ENCODE results near the gene PCDHGA1. TPM values are rescaled to one million over a fixed set of nuclear protein-coding genes. Genes with fewer than 3 reads are reported as not detected.

The PCDHGA1 gene
- polyA plus RNA-seq, 2 of the 4 experiments (the other 2 are of a cell fraction): 0.32 to 0.71 TPM

GRCh38 chr5:141557681-141558136 lies 227.4 kb downstream of the PCDHGA1 start:
- peak overlapping the region in 1 of 2 experiments; percentile 65; a peak in 2 of 6 replicates for H3K27ac ChIP-seq
- ChIA-PET CTCF (interaction anchor here (0.5 to 3.1 kb wide), 69 partner anchors 8 to 463 kb away, joined by 3 to 20 read pairs (median 5); partner anchors contain the start of genes DIAPH1, PCDHB11, PCDHB12 and PCDHB14), POLR2A (no interaction called here)
- no peaks in the 10 kb centered on the region for H3K4me1 ChIP-seq
- H3K9me3 ChIP-seq: no peaks in the 10 kb centered on the region
- 53% methylated on average over 11 of the region's 11 CpGs for WGBS (ENCODE audit: missing lambda C conversion rate)
- peak; percentile 31 to 83 for DNase-seq (ENCODE audit: low read depth in 1 of 2, low spot score in 1 of 2)
- H3K4me2 ChIP-seq: 0 out of 3 replicates have a peak overlapping the region, but pooled peaks have one; percentile 6
- TF ChIP-seq SREBF2 (IDR thresholded peaks at IDR 0.05) (no peak), RFX5 (IDR thresholded peaks at IDR 0.05) (no peak), BCL3 (IDR thresholded peaks at IDR 0.05) (no peak), POLR2A (IDR thresholded peaks at IDR 0.05; ENCODE audit: low read length) (no peak), CHD2 (IDR thresholded peaks at IDR 0.05; ENCODE audit: low read length, partially characterized antibody) (no peak), EHF (CRISPR knock-in tag; IDR thresholded peaks at IDR 0.05) (no peak), BHLHE40 (IDR thresholded peaks at IDR 0.05; ENCODE audit: low read depth, low read length) (no peak), ZFP36 (IDR thresholded peaks at IDR 0.05; ENCODE audit: borderline replicate concordance, partially characterized antibody) (no peak), USF2 (IDR thresholded peaks at IDR 0.05) (no peak), MYC (IDR thresholded peaks at IDR 0.05; ENCODE audit: borderline replicate concordance, low read length) (no peak), FOXS1 (CRISPR knock-in tag; IDR thresholded peaks at IDR 0.05) (no peak), TP53 (CRISPR knock-in tag; IDR thresholded peaks at IDR 0.05) (no peak), MAZ (IDR thresholded peaks at IDR 0.05; ENCODE audit: borderline replicate concordance, low read depth, low read length) (no peak), RCOR1 (IDR thresholded peaks at IDR 0.05; ENCODE audit: low read depth, low read length) (no peak), FOSL2 (IDR thresholded peaks at IDR 0.05) (no peak), FOSL2 (CRISPR knock-in tag; IDR thresholded peaks at IDR 0.05) (no peak), RAD21 (conservative IDR thresholded peaks at IDR 0.05 in 1 of 2, IDR thresholded peaks at IDR 0.05 in 1 of 2) (peak; percentile 81 to 85), FOSB (CRISPR knock-in tag; IDR thresholded peaks at IDR 0.05) (no peak), HEYL (CRISPR knock-in tag; IDR thresholded peaks at IDR 0.05) (no peak), CEBPB (IDR thresholded peaks at IDR 0.05) (no peak), CTCF (IDR thresholded peaks at IDR 0.05) (peak; percentile 78), JUN (IDR thresholded peaks at IDR 0.05) (no peak), SMC3 (IDR thresholded peaks at IDR 0.05) (peak; percentile 90)
- TF ChIP-seq, protein P1, sequence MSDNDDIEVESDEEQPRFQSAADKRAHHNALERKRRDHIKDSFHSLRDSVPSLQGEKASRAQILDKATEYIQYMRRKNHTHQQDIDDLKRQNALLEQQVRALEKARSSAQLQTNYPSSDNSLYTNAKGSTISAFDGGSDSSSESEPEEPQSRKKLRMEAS (IDR thresholded peaks at IDR 0.05): no peak
- TF ChIP-seq, protein P2, sequence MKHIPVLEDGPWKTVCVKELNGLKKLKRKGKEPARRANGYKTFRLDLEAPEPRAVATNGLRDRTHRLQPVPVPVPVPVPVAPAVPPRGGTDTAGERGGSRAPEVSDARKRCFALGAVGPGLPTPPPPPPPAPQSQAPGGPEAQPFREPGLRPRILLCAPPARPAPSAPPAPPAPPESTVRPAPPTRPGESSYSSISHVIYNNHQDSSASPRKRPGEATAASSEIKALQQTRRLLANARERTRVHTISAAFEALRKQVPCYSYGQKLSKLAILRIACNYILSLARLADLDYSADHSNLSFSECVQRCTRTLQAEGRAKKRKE (CRISPR knock-in tag; IDR thresholded peaks at IDR 0.05; ENCODE audit: low read depth): no peak
- TF ChIP-seq, protein P3, sequence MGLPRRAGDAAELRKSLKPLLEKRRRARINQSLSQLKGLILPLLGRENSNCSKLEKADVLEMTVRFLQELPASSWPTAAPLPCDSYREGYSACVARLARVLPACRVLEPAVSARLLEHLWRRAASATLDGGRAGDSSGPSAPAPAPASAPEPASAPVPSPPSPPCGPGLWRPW (IDR thresholded peaks at IDR 0.05): no peak
- peak; percentile 84 to 91 for ATAC-seq
- peak; percentile 39 for FAIRE-seq
- H3K4me3 ChIP-seq: no peak overlapping the region
